GM12892 (cell line): Measurements from ENCODE around the gene FGA.

Source experiments
- POLR2A ChIP-seq: IDR thresholded peaks from 2 replicates; pipeline ENCODE4 v1.6.1; 2011; ENCODE audit warnings: low read depth, low read length, control low read depth
- POLR2AphosphoS5 ChIP-seq: IDR thresholded peaks from 2 replicates; pipeline ENCODE4 v1.6.1; 2011; ENCODE audit warnings: low read depth, low read length, control low read depth
- TAF1 ChIP-seq: IDR thresholded peaks from 2 replicates; pipeline ENCODE4 v1.6.1; 2011; ENCODE audit warnings: low read depth, mild to moderate bottlenecking, control low read depth, low read length, borderline replicate concordance

DNA sequence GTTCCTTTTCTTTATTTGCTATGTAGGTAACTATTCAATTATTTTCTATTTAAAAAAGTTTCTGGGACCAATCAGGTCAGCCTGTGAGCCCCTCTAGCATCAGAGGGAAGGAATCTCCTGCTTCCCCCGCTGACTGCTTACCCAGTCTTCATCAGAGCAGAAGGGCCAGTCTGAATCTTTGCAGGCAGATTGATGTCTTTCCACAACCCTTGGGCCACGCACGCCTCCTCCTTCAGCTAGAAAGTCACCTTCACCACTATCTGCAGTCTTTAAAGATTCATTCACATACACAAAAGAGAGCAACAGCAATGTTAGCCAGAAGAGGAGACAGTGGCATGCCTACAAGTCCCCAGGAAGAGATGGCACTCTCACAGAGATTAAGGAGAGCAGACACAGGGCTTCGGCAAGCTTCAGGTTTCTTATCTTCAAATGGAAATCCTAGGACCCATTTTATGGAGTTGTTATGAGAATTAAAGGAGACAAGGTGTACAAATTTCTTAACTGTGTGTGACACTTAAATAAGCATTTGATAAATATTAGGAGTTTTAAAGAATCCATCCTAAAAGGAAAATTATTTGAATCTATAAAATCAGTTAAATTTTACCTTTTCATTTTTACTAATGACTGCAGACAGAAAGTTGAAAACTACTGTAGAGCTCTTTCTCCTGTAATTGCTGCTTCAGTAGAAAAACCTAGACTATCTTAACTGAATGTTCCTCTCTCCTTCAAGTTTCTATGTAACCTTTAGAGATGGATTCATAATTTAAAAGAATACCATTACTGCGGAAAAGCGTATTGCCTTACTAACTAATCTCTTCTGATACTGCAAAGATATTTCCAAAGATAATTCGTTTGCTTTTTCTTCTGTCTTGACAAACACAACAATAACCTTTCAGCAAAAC lies 995 bp downstream of the FGA start:
- TF ChIP-seq POLR2AphosphoS5 (no peak), POLR2A (no peak), TAF1 (no peak)
